GM21619 (cell line): ENCODE measurements around the gene CCNT1.
"Not testable (repeated sequence)": the region's sequence is repeated elsewhere in the genome, so short reads cannot be mapped to it uniquely, and the experiment has no call there.

Experiments used
- ATAC-seq: cut with Tn5 transposase; IDR thresholded peaks from one replicate; pipeline ENCODE4 v1.9.1; 2021; ENCODE audit not compliant: unreplicated experiment

The CCNT1 gene

GRCh38 chr12:48641752-48642555, 74.6 kb downstream of the CCNT1 start:
- ATAC-seq: not testable (repeated sequence)

DNA sequence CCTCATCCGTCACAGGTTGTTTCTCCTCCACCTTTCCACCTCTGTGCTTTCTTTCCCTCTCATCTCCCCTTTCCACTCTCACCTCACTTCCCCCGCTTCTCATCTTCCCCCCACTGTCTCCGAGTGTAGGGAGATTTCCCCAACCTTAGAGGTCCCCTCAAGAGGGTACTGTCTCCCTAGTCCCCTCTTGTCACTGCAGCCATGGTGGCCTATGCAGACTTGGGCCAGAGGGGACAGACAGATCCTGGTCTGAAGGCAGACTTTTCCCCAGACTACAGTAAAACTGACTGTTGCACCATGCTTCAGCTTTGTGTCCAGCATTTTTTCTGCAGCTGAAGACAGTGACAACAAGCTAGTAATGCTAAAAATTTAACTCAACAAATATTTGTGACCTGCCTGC, 75.7 kb downstream of the CCNT1 start:
- ATAC-seq: no peak

GRCh38 chr12:48640428-48640827, 76.1 kb downstream of the CCNT1 start:
- ATAC-seq: no peak
